ENCODE data around the gene PIGL. TPM values are rescaled to one million over a fixed set of nuclear protein-coding genes. Genes with fewer than 3 reads are reported as not detected.
"Not testable (repeated sequence)": the region's sequence is repeated elsewhere in the genome, so short reads cannot be mapped to it uniquely, and the experiment has no call there.

Gene PIGL
- total RNA-seq, 1 donor from 2014 or later: 33.9 TPM

DNA sequence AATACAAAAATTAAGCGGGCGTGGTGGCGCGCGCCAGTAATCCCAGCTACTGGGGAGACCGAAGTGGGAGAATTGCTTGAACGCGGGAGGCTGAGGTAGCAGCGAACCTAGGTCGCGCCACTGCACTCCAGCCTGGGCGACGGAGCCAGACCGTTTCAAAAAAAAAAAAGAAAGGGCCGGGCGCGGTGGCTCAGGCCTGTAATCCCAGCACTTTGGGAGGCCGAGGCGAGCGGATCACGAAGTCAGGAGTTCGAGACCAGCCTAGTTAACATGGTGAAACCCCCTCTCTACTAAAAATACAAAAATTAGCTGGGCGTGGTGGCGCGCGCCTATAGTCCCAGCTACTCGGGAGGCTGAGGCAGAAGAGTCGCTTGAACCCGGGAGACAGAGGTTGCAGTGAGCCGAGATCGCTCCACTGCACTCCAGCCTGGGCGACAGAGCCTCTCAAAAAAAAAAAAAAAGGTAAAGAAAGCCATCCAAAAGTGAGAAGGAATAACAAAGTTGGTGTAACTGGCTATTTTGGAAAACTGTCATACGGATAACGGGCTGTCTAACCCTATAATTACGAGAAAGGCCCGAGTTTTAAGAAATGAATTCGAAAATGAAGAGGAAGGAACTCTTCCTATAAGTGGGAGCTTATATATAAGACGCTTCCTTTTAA is 539 bp upstream of the PIGL start:
- not testable (repeated sequence) for DNase-seq (ENCODE audit: low spot score)

DNA sequence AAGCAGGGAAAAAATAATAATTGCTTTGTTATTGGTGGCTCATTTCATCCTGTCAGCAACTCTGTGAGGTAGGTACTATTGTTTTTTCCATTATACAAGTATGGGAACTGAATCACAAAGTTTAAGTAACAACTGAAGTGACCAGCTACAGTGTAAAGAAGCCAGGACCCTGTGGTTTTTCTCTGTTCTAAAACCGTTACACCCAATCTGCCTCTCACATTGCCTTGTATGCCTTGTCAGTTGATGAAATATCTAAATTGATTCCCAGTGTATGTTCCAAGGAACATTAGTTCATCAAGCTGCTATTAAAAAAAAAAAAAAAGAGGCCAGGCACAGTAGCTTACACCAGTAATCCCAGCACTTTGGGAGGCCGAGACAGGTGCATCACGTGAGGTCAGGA is 5.4 kb downstream of the PIGL start:
- DNase-seq (ENCODE audit: low spot score): no peak

DNA sequence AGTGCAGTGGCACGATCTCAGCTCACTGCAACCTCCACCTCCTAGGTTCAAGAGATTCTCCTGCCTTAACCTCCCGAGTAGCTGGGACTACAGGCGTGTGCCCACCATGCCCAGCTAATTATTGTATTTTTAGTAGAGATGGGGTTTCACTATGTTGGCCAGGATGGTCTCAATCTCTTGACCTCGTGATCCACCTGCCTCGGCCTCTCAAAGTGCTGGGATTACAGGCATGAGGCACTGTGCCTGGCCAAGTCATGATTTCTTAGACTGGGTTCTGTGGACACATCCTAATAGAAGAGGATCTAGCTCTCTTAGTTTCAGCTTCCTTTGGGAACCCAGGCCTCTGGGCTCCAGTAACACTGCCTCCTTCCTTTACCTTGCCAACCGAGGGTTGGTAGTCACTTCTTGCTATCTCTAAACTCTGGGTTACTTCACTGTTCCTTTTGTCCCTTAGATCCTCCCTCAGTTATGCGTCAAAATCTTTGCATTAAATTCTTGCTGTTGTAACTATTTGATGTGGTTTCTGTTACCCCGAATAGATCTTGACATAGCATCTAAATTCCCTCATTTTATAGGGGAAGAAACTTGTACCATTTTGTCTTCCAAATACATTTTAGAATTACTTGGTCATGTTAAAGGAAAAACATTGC is 13.0 kb downstream of the PIGL start:
- DNase-seq (ENCODE audit: low spot score): not testable (repeated sequence)

DNA sequence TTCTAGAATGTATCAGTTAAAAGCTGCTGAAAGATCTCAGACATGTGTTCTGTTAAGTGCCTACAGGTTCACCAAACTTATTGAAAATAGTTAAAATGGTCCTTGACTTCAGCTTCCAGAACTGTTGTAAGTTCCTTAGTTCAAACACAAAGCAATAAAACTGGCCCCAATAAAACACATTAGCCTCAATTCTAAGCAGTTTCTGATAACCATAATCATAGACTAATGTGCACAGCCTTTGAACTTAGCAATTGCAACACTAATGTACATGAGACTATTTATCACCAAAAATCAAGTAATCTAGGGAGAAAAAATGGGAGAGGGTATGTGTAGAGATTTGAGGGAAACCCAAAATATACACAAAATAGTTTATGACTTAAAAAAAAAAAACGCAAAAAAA is 15.4 kb downstream of the PIGL start:
- no peak for DNase-seq (ENCODE audit: low spot score)

DNA sequence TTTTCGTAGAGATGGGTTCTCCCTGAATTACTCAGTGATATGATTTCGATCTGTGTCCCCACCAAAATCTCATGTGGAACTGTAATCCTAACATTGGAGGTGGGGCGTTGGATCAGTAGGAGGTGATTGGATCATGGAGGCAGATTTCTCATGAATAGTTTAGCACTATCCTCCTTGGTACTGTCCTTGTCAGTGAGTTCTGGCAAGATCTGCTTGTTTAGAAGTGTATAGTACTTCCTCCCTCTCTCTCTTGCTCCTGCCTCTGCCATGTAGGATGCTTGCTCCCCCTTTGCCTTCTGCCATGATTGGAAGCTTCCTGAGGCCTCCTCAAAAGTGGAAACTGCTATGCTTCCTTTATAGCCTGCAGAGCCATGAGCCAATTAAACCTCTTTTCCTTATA is 22.9 kb downstream of the PIGL start:
- DNase-seq (ENCODE audit: low spot score): no peak

DNA sequence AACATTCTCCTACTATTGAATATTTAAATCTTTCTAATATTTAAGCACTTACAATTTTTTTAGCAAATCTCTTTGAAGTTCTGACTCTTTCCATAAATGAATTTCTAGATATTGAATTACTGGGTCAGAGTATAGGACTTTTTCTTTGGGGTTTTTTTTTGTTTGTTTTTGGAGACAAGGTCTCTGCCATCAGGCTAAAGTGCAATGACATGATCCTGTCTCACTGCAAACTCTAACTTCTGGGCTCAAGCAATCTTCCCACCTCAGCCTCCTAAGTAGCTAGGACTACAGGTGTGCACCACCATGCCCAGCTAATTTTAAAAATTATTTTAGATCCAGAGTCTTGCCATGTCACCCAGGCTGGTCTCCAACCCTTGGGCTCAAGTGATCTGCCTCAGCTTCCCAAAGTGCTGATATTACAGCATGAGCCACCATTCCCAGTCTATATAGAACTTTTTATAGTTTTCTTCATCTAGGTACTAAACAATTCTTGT is 24.9 kb downstream of the PIGL start:
- no peak for DNase-seq (ENCODE audit: low spot score)

DNA sequence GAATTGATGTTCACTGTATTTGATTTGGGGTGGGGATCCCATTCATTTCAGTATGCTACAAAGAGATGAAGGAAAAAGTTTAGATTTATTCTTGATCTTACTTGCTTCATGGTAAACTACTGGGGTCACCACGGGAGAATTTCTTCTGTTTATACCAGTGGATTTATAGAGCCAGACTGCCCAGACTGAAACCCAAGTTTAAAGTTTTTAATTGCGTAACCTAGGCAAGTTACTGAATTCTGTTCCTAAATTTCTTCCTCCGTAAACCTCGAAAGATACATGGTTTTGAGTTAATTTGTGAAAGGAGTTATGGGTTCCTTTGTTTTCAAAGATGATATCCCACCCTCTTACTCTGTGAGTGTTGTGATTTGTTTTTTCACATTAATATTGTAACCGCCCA is 26.4 kb downstream of the PIGL start:
- DNase-seq (ENCODE audit: low spot score): no peak

DNA sequence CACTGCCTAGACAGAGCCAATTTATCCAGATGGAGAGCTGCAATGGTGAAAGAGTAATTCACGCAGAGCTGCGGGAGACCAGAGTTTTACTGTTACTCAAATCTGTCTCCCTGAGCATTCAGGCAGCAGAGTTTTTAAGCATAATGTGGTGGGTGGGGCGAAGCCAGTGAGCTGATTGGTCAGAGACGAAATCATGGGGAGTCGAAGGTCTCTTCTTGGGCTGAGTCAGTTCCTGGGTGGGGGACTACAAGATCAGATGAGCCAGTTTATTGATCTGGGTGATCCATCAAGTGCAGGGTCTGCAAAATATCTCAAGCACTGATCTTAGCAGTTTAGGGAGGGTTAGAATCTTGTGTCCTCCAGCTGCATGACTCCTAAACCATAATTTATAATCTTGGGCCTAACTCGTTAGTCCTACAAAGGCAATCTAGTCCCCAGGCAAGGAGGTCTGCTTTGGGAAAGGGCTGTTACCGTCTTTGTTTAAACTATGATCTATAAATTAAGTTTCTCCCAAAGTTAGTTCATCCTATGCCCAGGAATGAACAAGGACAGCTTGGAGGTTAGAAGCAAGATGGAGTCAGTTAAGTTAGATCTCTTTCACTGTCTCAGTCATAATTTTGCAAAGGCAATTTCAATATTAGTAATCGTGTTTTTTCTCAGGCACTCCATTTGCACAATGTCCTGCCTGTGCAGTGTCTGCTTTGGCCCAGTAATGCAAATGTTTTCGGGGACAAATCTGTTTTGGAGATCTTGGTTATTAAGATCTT is 27.0 kb downstream of the PIGL start:
- no peak for DNase-seq (ENCODE audit: low spot score)

DNA sequence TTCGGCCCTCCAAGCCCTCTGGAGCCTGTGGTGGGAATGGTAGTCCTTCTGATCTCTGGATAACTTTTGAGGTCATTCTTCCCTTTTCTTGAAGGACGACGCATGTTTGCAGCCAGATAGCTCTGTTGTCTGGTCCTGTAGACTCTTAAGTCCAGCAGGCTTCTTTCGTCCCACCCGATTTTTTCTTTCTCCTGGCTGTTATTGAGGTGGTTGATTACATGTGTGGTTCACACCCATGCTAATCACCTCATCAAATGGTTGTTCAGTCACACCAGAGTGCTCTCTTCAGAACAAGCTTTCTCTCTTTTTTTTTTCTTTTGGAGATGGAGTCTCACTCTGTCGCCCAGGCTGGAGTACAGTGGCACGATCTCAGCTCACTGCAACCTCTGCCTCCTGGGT is 30.6 kb downstream of the PIGL start:
- no peak for DNase-seq (ENCODE audit: low spot score)

DNA sequence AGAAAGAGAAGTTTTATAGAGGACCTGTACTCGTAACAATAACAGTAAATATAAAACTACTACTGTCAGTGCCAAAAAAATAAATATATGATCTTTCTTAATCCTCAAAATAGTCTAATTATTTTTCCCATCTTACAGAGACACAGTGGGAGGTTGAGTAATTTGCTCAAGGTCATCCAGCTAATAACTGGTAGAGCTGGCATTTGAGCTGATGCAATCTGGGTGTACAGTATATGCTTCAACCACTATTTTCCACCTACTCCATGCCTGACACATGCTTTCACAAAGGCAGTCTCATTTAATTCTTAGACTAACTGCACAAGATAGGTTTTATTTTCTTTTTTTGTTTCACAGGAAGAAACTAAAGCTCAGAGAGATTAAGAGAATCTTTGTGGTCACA is 33.6 kb downstream of the PIGL start:
- DNase-seq (ENCODE audit: low spot score): no peak

DNA sequence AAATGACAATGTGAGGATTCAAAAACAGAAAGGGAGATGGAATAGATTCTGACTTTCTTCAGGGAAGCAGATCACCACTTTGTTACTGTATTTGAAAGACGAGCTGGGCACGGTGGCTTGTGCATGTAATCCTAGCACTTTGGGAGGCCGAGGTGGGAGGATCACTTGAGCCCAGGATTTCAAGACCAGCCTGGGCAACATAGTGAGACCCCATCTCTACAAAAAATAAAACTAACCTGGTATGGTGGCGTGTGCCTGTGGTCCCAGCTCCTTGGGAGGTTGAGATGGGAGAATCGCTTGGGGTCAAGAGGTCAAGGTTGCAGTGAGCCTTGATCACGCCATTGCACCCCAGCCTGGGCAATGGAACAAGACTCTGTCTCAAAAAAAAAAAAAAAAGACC is 34.0 kb downstream of the PIGL start:
- DNase-seq (ENCODE audit: low spot score): no peak

DNA sequence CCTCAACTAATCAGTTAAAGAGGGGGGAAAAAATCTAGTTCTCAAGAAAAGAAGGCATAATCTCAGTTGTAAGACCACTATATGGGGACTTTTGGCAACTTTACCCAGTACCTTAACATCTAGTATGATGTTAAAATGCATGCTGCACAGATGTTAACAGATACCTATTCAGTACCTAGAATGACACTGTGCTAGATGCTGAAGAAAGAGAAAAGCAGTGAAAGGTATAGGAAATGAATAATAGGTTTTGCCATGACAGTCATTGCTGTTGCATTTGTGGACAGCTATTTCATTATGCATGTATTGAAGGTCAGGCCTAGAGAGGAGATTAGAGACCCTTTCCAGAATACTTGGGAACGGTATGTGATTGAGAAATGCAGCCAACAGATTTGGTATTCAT is 34.5 kb downstream of the PIGL start:
- no peak for DNase-seq (ENCODE audit: low spot score)

DNA sequence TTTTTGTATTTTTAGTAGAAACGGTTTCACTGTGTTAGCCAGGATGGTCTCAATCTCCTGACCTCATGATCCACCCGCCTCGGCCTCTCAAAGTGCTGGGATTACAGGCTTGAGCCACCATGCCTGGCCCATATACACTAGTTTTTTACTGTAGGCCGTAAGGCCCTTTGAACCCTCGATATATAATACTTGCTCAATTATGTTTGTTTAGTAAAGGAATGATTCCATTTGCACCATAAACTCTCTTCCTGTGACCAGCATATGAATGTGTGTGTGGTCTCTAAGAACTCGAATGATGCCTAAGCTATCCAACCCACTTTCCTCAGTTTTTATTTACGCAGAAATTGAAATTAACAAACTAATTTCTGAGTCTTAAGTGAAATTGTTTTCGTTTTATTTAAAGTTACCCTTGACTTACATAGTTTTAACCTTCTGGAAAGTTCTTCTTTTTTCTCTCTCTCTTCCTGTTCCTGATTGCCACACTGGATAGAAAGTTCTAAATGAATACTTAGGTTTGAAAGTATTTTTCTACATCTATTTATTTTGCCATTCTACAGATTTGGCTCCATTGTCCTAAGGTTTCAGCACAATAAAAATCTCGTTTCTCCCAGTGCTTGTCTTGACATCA is 37.9 kb downstream of the PIGL start:
- no peak for DNase-seq (ENCODE audit: low spot score)

DNA sequence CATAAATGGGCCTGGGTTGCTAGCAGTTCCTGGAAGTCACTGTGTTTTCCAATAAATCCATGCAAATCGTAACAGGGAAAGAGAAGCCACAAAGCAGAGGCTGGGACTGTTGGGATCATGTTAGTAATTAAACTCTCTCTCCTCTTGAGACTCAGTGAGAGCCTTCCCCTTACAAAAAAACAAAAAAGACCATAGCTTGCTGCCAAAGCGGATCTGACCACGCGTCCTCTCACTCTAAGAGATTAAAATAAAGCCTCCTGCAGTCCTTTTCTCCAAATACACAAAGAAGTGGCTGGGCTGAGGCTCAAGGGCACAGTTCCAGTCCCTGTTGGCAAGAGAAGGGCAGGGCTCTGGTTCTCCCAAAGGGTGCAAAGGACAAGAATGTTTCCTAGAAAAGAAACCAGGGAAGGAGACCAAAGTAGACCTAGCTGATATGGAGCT is 38.5 kb downstream of the PIGL start:
- peak; percentile 83 for DNase-seq (ENCODE audit: low spot score)

DNA sequence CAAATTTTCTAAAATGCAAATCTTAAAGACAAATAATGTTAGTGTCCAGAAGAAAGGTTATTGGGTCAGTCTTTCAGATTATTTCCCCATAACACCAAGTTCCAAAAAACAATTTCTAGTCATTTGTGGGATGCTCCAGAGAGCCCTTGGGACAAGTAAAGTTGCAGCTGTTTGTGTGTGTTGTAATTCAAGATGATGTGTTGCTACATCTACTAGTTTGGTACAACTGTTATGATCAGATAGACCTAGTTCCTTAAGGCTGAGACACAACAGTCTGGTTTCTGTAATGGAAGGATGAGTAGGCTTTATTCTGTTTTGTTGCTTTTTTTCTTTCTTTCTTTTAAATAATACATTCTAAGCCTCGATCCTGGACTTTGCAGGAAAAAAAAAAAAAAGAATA is 41.9 kb downstream of the PIGL start:
- DNase-seq (ENCODE audit: low spot score): no peak

DNA sequence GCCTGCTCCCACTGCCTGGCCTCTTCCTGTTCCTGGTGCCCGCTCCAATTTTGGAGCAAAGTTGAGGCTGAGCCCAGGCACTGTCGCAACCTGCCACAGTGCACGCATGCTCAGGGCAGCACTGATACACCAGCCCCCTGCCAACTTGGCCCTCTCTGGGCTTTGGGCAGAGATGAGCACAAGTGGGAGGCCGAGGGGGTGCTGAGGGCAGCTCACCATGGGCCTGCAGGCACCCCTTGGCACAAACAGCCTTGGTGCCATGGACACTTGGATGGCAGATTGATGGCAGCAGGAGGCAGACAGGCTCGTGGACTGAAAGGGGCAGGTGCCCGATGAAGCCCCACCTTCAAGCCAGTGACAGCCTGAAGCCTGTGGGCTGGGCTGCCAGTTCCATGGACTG is 42.9 kb downstream of the PIGL start:
- no peak for DNase-seq (ENCODE audit: low spot score)

DNA sequence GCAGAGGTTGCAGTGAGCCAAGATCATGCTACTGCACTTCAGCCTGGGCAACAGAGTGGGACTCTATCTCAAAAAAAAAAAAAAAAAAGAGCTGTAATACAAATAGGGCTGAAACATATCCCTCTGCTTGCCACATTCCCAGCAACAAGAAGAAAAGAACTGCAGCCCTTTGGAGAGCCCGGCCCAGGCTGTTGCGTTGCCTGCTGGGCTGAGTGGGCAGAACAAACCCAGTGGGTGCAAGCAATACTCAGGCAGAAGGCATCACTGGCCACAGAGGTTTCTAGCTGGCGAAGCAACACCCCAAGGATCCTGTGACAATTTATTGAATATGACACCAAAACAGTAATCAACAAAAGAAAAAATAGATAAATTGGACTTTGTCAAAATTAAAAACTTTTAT is 44.0 kb downstream of the PIGL start:
- DNase-seq (ENCODE audit: low spot score): no peak

DNA sequence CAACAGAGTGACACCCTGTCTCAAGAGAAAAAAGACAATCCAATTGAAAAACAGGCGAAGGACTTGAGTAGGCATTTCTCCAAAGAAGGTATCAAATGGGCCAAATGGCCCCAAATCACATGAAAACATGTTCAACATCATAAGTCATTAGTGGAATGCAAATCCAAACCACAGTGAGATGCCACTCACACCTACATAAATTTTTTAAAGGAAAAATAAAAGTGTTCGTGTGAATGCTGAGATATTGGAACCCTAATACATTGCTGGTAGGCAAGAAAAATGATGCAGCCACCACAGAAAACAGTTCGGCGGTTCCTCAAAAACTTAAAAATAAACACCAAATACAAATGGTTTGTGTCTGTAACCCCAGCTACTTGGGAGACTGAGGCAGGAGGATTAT is 45.2 kb downstream of the PIGL start:
- DNase-seq (ENCODE audit: low spot score): no peak

DNA sequence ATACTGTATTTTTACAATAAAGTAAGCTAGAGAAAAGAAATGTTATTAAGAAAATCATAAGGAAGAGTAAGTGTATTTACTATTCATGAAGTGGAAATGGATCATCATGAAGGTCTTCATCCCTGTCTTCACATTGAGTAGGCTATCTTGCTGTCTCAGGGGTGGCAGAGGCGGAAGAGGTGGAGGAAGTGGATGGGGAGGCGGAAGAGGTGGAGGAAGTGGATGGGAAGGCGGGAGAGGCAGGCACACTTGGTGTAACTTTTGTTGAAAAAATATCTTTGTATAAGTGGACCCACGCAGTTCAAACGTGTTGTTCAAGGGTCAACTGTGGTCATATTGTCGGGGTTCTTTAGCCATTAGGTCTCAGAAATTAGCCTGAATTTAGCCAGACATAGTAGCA is 50.2 kb downstream of the PIGL start:
- no peak for DNase-seq (ENCODE audit: low spot score)

DNA sequence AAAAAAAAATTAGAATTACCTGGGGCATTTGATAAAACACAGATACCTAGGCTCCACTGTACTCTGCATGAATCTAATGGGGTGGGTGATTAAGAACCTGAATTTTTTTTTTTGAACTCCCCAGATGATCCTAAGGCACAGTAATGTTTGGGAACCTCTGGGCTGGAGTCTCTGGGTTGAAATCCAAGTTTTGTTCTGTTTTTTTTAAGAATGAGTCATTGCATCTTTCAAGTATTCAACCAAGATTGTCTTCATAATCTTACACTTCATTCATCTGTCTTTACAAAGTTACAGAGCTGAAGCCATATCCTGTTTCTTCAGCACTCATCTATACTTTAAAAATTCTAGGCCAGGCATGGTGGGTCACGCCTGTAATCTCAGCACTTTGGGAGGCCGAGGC is 52.6 kb downstream of the PIGL start:
- DNase-seq (ENCODE audit: low spot score): peak; percentile 43

DNA sequence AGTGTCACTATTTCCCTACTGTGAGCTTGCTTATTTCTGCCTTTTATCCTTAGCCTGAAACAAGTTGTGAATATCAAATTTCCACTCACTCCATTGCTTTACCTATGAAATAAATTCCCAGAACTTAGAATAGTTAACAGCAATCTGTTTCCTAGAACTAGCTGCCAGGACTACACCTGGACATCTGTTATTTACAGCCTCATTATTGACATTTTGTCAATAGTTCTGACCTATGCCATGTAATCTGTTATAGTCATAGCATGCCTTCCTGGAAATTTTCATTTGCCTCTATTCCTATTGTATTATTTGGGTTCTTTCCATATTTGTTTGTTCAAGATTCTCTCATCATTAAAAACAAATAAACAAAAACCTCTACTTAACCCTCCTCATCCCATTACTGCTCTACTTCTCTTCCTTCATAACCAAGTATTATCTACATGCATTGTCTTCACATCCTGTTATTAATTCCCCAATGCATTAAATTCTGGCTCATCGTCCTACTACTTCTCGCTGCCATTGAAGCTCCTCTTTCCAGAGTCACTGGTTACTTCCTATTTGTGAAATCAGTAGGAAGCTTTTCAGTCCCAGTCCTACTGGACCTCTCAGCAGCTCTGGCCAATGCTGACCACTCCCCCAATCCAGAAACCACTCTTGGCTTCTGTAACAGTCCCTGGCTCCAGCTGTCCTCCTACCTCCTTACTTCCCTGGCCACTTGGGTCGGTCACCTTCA is 55.3 kb downstream of the PIGL start:
- no peak for DNase-seq (ENCODE audit: low spot score)

DNA sequence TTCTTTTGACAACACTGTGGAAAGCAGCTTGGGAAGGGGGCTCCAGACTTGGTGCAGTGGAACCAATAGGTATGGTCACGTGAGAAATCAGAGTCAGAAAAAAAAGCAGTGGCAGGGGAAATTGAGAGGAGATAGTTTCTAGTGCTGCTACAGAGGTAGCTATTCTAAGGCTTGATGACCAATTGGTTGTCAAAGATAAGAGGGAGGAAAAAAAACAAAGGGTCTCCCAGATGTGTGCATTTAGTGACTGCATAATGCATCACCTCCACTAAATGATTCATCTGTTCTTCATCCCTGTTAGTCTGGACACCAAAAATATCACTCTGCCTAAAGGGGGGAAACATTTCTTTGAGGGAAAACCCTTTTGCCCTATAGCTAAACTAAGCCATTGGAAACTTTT is 56.5 kb downstream of the PIGL start:
- DNase-seq (ENCODE audit: low spot score): no peak
